DOHH2 (cell line): ENCODE data around the gene PEX5.
A peak's percentile ranks its signal among the peaks of the same experiment; 100 is the strongest.

Source experiments
- H3F3A ChIP-seq: fragments of 200-600 bp; sonication (generic), shearing (Covaris generic); 2 replicates; pipeline ENCODE4 v1.6.0; 2016; ENCODE audit warnings: antibody characterized with exemption, mild to moderate bottlenecking; ENCODE audit not compliant: control insufficient read depth, insufficient read depth
- H3K27ac ChIP-seq: fragments of 200-600 bp; sonication (generic); 2 replicates; pipeline ENCODE4 v1.5.1; 2014; ENCODE audit warnings: low read depth, mild to moderate bottlenecking, low read length, moderate library complexity
- H3K27me3 ChIP-seq: fragments of 200-600 bp; sonication (generic); 2 replicates; pipeline ENCODE4 v1.6.1; 2014; ENCODE audit warnings: mild to moderate bottlenecking, low read length, mixed read lengths; ENCODE audit not compliant: control insufficient read depth
- H3K36me3 ChIP-seq: fragments of 200-600 bp; sonication (generic); 2 replicates; pipeline ENCODE4 v1.6.1; 2014; ENCODE audit warnings: mild to moderate bottlenecking, low read length, moderate library complexity, mixed read lengths; ENCODE audit not compliant: control insufficient read depth
- H3K4me1 ChIP-seq: fragments of 200-600 bp; sonication (generic); 2 replicates; pipeline ENCODE4 v1.6.1; 2014; ENCODE audit warnings: mild to moderate bottlenecking, low read length, mixed read lengths; ENCODE audit not compliant: control insufficient read depth
- H3K4me2 ChIP-seq: fragments of 200-600 bp; sonication (generic); 2 replicates; pipeline ENCODE4 v1.6.0; 2014; ENCODE audit warnings: mild to moderate bottlenecking, low read length, moderate library complexity
- H3K4me3 ChIP-seq: fragments of 200-600 bp; sonication (generic); 2 replicates; pipeline ENCODE4 v1.5.1; 2014; ENCODE audit warnings: mild to moderate bottlenecking, low read length, mixed read lengths
- H3K79me2 ChIP-seq: fragments of 200-600 bp; sonication (generic); 2 replicates; pipeline ENCODE4 v1.6.1; 2014; ENCODE audit warnings: mild to moderate bottlenecking, low read length, mixed read lengths; ENCODE audit not compliant: control insufficient read depth
- H3K9me2 ChIP-seq: fragments of 200-600 bp; sonication (generic); replicated peaks from 2 replicates; pipeline ENCODE4 v1.6.1; 2014; ENCODE audit warnings: mild to moderate bottlenecking, low read length, mixed read lengths; ENCODE audit not compliant: control insufficient read depth
- H3K9me3 ChIP-seq: fragments of 200-600 bp; sonication (generic); 2 replicates; pipeline ENCODE4 v1.6.1; 2014; ENCODE audit warnings: antibody characterized with exemption, low read length, mixed read lengths; ENCODE audit not compliant: control insufficient read depth, insufficient read depth
- H4K20me1 ChIP-seq: fragments of 200-600 bp; sonication (generic); 2 replicates; pipeline ENCODE4 v1.6.0; 2014; ENCODE audit warnings: low read depth, mild to moderate bottlenecking, antibody characterized with exemption, low read length, moderate library complexity; ENCODE audit not compliant: control insufficient read depth, insufficient read depth
- EZH2phosphoT487 ChIP-seq: fragments of 200-600 bp; sonication (generic); IDR thresholded peaks from 2 replicates; pipeline ENCODE4 v1.6.1; 2017; ENCODE audit warnings: borderline replicate concordance, mild to moderate bottlenecking, antibody characterized with exemption, low read length, moderate library complexity, mixed read lengths
- TF ChIP-seq, protein P1 (sequence below): fragments of 200-600 bp; sonication (generic); IDR thresholded peaks from one replicate; pipeline ENCODE4 v1.5.1; 2014; ENCODE audit warnings: antibody characterized with exemption, mild to moderate bottlenecking, low read depth, low read length; ENCODE audit not compliant: poor library complexity, severe bottlenecking

Gene PEX5

DNA sequence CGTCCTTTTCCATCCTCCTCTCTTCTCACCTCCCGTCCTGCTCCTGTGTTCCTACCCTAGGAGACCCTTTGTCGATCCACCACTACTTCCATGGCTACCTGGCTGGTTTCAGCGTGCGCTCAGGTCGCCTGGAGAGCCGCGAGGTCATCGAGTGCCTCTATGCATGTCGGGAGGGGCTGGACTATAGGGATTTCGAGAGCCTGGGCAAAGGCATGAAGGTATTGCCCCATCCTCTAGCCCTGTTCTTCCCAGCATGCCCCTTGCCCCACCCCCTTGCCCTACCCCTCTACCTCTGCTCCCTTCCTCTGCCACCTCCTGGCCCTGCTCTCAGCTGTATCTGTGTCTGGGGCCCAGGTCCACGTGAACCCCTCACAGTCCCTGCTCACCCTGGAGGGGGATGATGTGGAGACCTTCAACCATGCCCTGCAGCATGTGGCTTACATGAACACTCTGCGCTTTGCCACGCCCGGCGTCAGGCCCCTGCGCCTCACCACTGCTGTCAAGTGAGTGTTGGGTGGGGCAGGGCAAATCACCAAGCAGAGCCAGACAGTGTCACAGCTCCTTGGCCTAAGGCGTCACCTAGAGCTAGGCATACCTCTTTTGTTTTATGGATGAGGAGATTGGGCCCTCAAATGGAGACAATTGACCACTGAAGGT, 46.5 kb upstream of the PEX5 start:
- Histone ChIP-seq H3K4me3 (no peak overlapping the region), H3K4me1 (no peaks in the 10 kb centered on the region), H3K27me3 (no peaks in the 10 kb centered on the region), H3K27ac (no peak overlapping the region), H4K20me1 (no peaks in the 10 kb centered on the region), H3K9me2 (no peaks in the 10 kb centered on the region), H3K4me2 (no peak overlapping the region), H3K9me3 (no peaks in the 10 kb centered on the region), H3F3A (no peaks in the 10 kb centered on the region), H3K36me3 (no peaks in the 10 kb centered on the region), H3K79me2 (no peaks in the 10 kb centered on the region)
- no peak for TF ChIP-seq EZH2phosphoT487
- TF ChIP-seq, protein P1, sequence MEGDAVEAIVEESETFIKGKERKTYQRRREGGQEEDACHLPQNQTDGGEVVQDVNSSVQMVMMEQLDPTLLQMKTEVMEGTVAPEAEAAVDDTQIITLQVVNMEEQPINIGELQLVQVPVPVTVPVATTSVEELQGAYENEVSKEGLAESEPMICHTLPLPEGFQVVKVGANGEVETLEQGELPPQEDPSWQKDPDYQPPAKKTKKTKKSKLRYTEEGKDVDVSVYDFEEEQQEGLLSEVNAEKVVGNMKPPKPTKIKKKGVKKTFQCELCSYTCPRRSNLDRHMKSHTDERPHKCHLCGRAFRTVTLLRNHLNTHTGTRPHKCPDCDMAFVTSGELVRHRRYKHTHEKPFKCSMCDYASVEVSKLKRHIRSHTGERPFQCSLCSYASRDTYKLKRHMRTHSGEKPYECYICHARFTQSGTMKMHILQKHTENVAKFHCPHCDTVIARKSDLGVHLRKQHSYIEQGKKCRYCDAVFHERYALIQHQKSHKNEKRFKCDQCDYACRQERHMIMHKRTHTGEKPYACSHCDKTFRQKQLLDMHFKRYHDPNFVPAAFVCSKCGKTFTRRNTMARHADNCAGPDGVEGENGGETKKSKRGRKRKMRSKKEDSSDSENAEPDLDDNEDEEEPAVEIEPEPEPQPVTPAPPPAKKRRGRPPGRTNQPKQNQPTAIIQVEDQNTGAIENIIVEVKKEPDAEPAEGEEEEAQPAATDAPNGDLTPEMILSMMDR, result no peak

DNA sequence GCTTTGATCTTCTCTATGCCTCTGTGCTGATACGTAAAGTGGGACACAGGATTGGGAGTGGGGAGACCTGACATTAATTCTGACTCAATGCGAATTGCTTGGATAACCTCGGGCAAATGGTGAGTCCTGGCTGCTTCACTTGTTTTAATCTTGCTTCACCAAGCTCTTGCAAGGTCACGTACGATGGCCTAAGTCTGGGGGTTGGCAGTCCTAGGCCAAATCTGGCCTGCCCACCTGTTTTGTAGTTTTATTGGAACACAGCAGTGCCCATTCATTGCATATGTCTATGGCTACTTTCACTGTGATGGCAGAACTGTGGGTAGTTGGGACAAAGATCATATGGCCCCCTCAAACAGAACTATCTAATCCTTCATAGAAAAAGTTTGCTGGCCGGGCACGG, 45.9 kb upstream of the PEX5 start:
- Histone ChIP-seq H3K9me3 (no peaks in the 10 kb centered on the region), H3K9me2 (no peaks in the 10 kb centered on the region), H3F3A (no peaks in the 10 kb centered on the region), H3K79me2 (no peaks in the 10 kb centered on the region), H3K36me3 (no peaks in the 10 kb centered on the region), H3K27me3 (no peaks in the 10 kb centered on the region), H3K4me1 (no peaks in the 10 kb centered on the region), H3K27ac (no peak overlapping the region), H3K4me2 (no peak overlapping the region), H4K20me1 (no peaks in the 10 kb centered on the region), H3K4me3 (no peak overlapping the region)
- TF ChIP-seq, protein P1, result no peak
- TF ChIP-seq EZH2phosphoT487, result no peak

DNA sequence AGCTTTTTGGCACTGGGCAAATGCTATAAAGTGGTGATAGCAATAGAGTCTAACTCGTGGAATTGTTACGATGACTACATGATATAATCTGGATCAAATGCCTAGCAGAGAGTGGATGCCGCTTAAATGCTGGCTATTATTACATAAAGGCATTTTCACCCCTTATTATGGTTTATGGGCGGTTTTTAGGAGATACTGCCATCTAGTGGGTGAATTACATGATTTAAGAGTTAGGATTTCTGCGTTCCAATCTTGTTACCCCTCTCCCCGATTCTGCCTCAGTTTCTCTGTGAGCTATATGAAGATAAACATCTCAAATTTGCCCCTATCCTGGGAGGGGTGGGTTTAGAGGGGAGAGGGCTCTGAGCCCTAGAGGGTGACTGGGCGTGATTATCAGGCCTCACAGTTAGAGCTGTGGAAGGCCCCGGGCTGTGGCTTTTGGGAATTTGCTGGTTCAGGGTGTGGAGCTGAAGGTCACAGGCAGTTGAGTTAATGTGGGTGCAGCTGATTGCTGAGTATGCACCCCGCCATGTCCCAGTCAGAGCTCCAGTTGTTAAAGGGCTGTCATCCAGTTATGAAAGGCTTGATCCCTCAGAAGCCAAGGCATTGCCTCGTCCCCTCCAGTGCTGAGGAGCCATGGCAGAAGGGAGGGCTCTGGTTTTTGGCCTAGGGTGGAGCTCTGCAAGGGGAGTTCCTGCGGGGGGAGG, 44.9 kb upstream of the PEX5 start:
- no peaks in the 10 kb centered on the region for H3K4me1 ChIP-seq
- no peak overlapping the region for H3K27ac ChIP-seq
- no peak overlapping the region for H3K4me2 ChIP-seq
- no peaks in the 10 kb centered on the region for H3K9me3 ChIP-seq
- H3K36me3 ChIP-seq, result no peaks in the 10 kb centered on the region
- no peaks in the 10 kb centered on the region for H3F3A ChIP-seq
- H4K20me1 ChIP-seq, result no peaks in the 10 kb centered on the region
- no peaks in the 10 kb centered on the region for H3K9me2 ChIP-seq
- TF ChIP-seq EZH2phosphoT487, result no peak
- TF ChIP-seq, protein P1, result peak; percentile 72
- no peak overlapping the region for H3K4me3 ChIP-seq
- no peaks in the 10 kb centered on the region for H3K79me2 ChIP-seq
- H3K27me3 ChIP-seq, result no peaks in the 10 kb centered on the region
